BJ (cell line): Measurements from ENCODE around the gene ABHD1. TPM values are rescaled to one million over a fixed set of nuclear protein-coding genes. Genes with fewer than 3 reads are reported as not detected.

Source experiments
- CTCF ChIA-PET: fragments of 350-600 bp; formaldehyde crosslinking; extraction: SDS; loops from one replicate; lab custom pipeline; 2021; ENCODE audit warnings: antibody characterized with exemption, inconsistent platforms; lab: Yijun Ruan, JAX
- POLR2A ChIA-PET: fragments of 300-600 bp; sonication (Branson Sonifier 250); formaldehyde crosslinking; extraction: SDS; loops from one replicate; lab custom pipeline; 2021; ENCODE audit warnings: antibody characterized with exemption; lab: Charles Lee
- DNase-seq: peaks from one replicate; pipeline ENCODE4 v3.0.0-alpha.2; 2011; ENCODE audit warnings: low read depth
- H3K27me3 ChIP-seq: 2 replicates; pipeline ENCODE4 v1.6.0; 2011; ENCODE audit warnings: low read length; ENCODE audit not compliant: control insufficient read depth, insufficient read depth
- H3K36me3 ChIP-seq: 2 replicates; pipeline ENCODE4 v1.5.1; 2011; ENCODE audit warnings: low read length; ENCODE audit not compliant: control insufficient read depth, insufficient read depth
- H3K4me3 ChIP-seq: 2 replicates; pipeline ENCODE4 v1.5.1; 2011; ENCODE audit warnings: low read depth, mild to moderate bottlenecking, control low read depth, low read length
- CTCF ChIP-seq: IDR thresholded peaks from 2 replicates; pipeline ENCODE4 v1.5.1; 2011; ENCODE audit warnings: low read depth, mild to moderate bottlenecking, control low read depth, inconsistent platforms, low read length, moderate library complexity; ENCODE audit not compliant: insufficient read depth
- polyA plus RNA-seq: library from polyadenylated mRNA; depleted of rRNA; stranded (reverse); fragments of >200 nt; gene quantifications from 2 replicates; pipeline ENCODE4 v1.2.3, GENCODE V29; 2011

Gene ABHD1
- polyA plus RNA-seq, 1 experiment, result not detected

GRCh38 chr2:27095745-27096651 is 27.6 kb upstream of the ABHD1 start:
- ChIA-PET POLR2A (interaction anchor here (0.6 kb wide), 1 partner anchor 75 kb away, joined by 3 read pairs; no protein-coding TSS in a partner anchor), CTCF (interaction anchor here (0.8 to 8.0 kb wide), 8 partner anchors 9 to 207 kb away, joined by 3 to 94 read pairs (median 6); partner anchors contain the start of genes KHK and TRIM54)

GRCh38 chr2:27096748-27097297 is 26.8 kb upstream of the ABHD1 start:
- CTCF ChIA-PET, result interaction anchor here (0.9 to 8.0 kb wide), 14 partner anchors 9 to 207 kb away, joined by 3 to 94 read pairs (median 6); partner anchors contain the start of genes KHK and TRIM54
- Histone ChIP-seq H3K36me3 (no peaks in the 10 kb centered on the region), H3K4me3 (no peak overlapping the region), H3K27me3 (peaks cover 1% of the 10 kb centered on the region; the same call in 1 of the 2 replicates)
- POLR2A ChIA-PET, result interaction anchor here (0.6 kb wide), 1 partner anchor 206 kb away, joined by 4 read pairs; no protein-coding TSS in a partner anchor
- no peak for TF ChIP-seq CTCF
- DNase-seq, result no peak

More at GRCh38 chr2:27095745-27096651, 27.6 kb upstream of the ABHD1 start:
- Histone ChIP-seq H3K27me3 (no peaks in the 10 kb centered on the region), H3K36me3 (no peaks in the 10 kb centered on the region), H3K4me3 (no peak overlapping the region)
- DNase-seq, result no peak
- no peak for TF ChIP-seq CTCF

GRCh38 chr2:27097341-27097740 is 26.3 kb upstream of the ABHD1 start:
- TF ChIP-seq CTCF, result no peak
- no peaks in the 10 kb centered on the region for H3K36me3 ChIP-seq
- peaks cover 1% of the 10 kb centered on the region; the same call in 1 of the 2 replicates for H3K27me3 ChIP-seq
- DNase-seq, result no peak
- ChIA-PET CTCF (interaction anchor here (1.1 to 8.0 kb wide), 14 partner anchors 8 to 206 kb away, joined by 3 to 94 read pairs (median 6); partner anchors contain the start of genes KHK and TRIM54), POLR2A (interaction anchor here (0.6 kb wide), 1 partner anchor 205 kb away, joined by 4 read pairs; no protein-coding TSS in a partner anchor)
- no peak overlapping the region for H3K4me3 ChIP-seq

GRCh38 chr2:27099334-27099955 is 24.2 kb upstream of the ABHD1 start:
- peaks cover 1% of the 10 kb centered on the region; the same call in 1 of the 2 replicates for H3K27me3 ChIP-seq
- no peaks in the 10 kb centered on the region for H3K36me3 ChIP-seq
- no peak for DNase-seq
- TF ChIP-seq CTCF, result no peak
- ChIA-PET POLR2A (no interaction called here), CTCF (interaction anchor here (0.7 to 8.0 kb wide), 20 partner anchors 8 to 298 kb away, joined by 3 to 94 read pairs (median 4); partner anchors contain the start of genes ABHD1, KHK, PREB and TRIM54)
- H3K4me3 ChIP-seq, result no peak overlapping the region
